ENCODE measurements around the gene EBF3.

The EBF3 gene

DNA sequence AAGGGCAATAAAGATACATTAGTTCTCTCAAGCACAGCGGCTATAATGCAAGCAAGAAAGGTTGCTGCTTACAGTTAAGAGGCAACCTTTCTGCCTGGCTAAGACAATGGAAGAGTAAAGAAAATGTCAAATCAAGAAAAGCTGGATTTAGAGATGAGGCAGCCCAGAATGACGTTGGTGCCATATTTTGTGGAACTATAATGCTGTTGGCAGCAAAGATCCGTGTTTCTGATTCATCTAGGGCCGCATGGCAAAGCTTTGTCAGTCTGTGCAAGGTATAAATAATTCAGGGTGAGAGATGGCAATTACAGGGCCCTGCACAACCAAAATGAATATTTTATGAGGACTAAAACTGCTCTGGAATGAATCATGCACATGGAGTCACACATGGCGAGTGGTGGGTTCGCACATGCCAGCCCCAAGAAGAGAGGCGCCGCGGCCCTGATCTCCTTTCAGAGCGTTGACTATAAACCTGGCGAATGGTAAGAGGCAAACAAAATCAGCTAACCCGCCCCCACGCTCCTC, 76.6 kb downstream of the EBF3 start:
- no peak for DNase-seq (ENCODE audit: low read depth in 1 of 2, low spot score in 1 of 2)
- in situ Hi-C loops (cut with HindIII; ENCODE audit: low pct_unique_long_range_greater_than_20kb, low sequenced_read_pairs) = no loop called here
- TF ChIP-seq JUND (IDR thresholded peaks at IDR 0.05; ENCODE audit: low read depth) = no peak

GRCh38 chr10:129886263-129886662, 77.8 kb downstream of the EBF3 start:
- no peak for TF ChIP-seq JUND (IDR thresholded peaks at IDR 0.05; ENCODE audit: low read depth)
- in situ Hi-C loops (cut with HindIII; ENCODE audit: low pct_unique_long_range_greater_than_20kb, low sequenced_read_pairs) = no loop called here
- DNase-seq (ENCODE audit: low read depth in 1 of 2, low spot score in 1 of 2) = no peak

GRCh38 chr10:129885526-129885925, 78.5 kb downstream of the EBF3 start:
- in situ Hi-C loops (cut with HindIII; ENCODE audit: low pct_unique_long_range_greater_than_20kb, low sequenced_read_pairs) = no loop called here
- TF ChIP-seq JUND (IDR thresholded peaks at IDR 0.05; ENCODE audit: low read depth) = no peak
- DNase-seq (ENCODE audit: low read depth in 1 of 2, low spot score in 1 of 2) = no peak

DNA sequence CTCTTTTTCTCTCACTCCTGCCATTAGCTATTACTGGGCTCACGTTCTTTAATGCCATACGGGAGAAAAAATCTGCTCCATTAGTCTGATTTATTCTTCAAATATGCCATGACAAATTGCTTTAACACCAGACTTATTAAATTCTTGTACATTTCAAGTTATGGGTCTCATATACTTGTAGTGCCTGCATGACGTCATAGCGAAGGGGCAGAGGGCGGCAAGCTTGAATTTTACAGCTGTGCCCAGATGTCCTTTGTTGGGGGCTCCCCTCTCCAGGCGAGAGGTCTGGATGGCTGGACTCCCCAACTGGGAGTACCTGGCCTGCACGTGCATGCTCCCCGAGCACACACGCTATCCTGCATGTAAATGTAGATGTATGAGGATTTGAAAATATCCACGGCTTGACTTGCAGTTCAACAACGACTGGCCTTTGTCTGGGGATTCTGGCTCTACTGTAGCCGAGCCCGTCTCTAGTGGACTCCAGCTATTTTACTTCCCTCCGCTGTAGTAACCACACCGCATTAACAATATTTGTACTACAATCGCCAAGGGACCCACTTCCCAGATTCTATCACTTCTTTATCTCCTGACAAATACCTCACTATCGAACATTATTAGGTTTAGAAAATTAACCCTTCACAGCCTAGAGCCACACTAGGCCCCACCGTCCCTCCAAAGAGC, 79.5 kb downstream of the EBF3 start:
- in situ Hi-C loops (cut with HindIII; ENCODE audit: low pct_unique_long_range_greater_than_20kb, low sequenced_read_pairs) = no loop called here
- no peak for DNase-seq (ENCODE audit: low read depth in 1 of 2, low spot score in 1 of 2)
- TF ChIP-seq JUND (IDR thresholded peaks at IDR 0.05; ENCODE audit: low read depth) = no peak

DNA sequence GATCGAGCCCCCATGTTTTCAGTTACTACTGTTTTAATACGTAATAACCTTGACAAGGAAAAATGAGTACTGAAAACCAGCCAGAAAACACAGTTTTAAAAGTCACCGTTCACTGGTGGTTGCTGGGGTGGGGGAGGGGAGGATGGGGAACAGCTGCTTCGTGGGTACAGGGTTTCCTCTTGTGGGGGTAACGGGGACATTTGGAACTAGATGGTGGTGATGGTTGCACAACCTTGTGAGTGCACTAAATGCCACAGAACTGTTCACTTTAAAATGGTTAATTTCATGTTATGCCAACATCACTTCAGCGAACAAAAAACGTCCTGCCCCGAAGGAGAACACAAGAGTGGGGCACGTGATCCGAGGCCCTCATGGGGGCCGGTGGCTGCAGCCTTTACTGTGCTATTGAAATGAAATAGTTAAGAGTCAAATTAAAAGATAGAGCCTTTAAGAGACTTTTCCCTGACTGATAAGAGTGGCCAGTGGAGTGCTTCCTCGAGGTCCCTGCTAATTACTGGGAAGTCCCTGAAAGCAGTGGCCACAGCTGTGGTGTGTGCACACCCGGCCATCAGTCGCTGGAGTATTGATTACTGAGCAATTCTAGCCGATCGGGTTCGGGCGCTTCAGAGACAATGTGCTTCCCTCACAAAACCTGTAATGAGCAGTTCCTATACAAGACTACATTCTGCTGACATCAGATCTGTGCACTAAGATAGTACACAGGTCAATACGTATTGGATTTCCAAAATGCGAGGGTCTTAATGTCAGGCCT, 80.3 kb downstream of the EBF3 start:
- in situ Hi-C loops (cut with HindIII; ENCODE audit: low pct_unique_long_range_greater_than_20kb, low sequenced_read_pairs) = no loop called here
- no peak for TF ChIP-seq JUND (IDR thresholded peaks at IDR 0.05; ENCODE audit: low read depth)
- no peak for DNase-seq (ENCODE audit: low read depth in 1 of 2, low spot score in 1 of 2)

- no peak for TF ChIP-seq JUND (IDR thresholded peaks at IDR 0.05; ENCODE audit: low read depth)
- DNase-seq (ENCODE audit: low read depth in 1 of 2, low spot score in 1 of 2) = no peak
- in situ Hi-C loops (cut with HindIII; ENCODE audit: low pct_unique_long_range_greater_than_20kb, low sequenced_read_pairs) = no loop called here
Measured at GRCh38 chr10:129883029-129883428, 81.0 kb downstream of the EBF3 start.

- in situ Hi-C loops (cut with HindIII; ENCODE audit: low pct_unique_long_range_greater_than_20kb, low sequenced_read_pairs) = no loop called here
- no peak for DNase-seq (ENCODE audit: low read depth in 1 of 2, low spot score in 1 of 2)
- no peak for TF ChIP-seq JUND (IDR thresholded peaks at IDR 0.05; ENCODE audit: low read depth)
Measured at GRCh38 chr10:129882291-129883010, 81.6 kb downstream of the EBF3 start.

GRCh38 chr10:129881641-129882040, 82.4 kb downstream of the EBF3 start:
- TF ChIP-seq JUND (IDR thresholded peaks at IDR 0.05; ENCODE audit: low read depth) = no peak
- DNase-seq (ENCODE audit: low read depth in 1 of 2, low spot score in 1 of 2) = no peak
- in situ Hi-C loops (cut with HindIII; ENCODE audit: low pct_unique_long_range_greater_than_20kb, low sequenced_read_pairs) = no loop called here

DNA sequence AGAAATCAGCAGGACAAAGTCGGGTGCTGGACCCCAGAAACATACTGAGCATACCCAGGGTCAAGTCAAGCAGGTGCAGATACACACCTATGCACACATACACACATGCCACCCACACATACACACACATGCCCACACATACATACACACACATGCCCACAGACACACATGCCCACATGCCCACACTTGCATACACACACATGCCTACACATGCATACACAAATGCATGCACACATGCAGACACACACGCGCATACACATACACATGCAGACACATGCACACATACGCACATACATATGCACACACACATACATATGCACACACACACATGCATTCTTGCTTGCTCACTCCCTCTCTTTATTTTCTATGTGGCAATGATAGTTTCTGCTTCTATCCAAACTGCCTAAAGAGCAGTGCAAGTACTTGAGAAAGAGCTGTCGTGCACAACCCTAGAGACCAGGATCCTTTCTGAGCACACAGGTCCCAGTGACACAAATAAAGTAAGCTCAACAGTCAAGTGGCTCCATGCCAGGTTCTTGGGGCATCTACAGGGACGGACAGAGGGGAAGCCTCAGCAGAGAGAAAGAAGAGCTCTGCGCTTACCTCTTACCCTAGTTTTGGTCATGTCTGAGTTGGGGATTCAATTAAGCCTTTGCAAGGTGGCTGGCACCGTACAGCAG, 83.7 kb downstream of the EBF3 start:
- TF ChIP-seq JUND (IDR thresholded peaks at IDR 0.05; ENCODE audit: low read depth) = no peak
- in situ Hi-C loops (cut with HindIII; ENCODE audit: low pct_unique_long_range_greater_than_20kb, low sequenced_read_pairs) = no loop called here
- DNase-seq (ENCODE audit: low read depth in 1 of 2, low spot score in 1 of 2) = peak in 1 of 2 experiments; percentile 3

DNA sequence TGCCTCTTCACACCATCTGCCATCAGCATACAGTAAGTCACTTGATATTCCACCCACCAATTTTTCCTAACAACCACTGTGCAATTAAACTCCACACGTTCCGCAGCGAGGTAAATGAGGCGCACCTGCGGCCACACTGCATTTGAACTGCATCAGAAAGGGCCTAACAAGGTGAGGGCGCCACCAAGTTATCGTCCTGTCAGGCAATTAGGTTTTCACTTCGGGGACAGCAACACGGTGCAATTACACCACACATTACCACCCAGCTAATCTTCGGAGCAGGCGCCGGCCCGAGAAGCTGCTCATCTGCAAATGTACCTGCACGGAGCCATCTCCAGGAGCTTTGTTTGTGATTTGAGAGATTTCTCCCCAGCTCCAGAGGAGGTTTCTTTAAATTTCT, 84.4 kb downstream of the EBF3 start:
- in situ Hi-C loops (cut with HindIII; ENCODE audit: low pct_unique_long_range_greater_than_20kb, low sequenced_read_pairs) = no loop called here
- no peak for TF ChIP-seq JUND (IDR thresholded peaks at IDR 0.05; ENCODE audit: low read depth)
- no peak for DNase-seq (ENCODE audit: low read depth in 1 of 2, low spot score in 1 of 2)

DNA sequence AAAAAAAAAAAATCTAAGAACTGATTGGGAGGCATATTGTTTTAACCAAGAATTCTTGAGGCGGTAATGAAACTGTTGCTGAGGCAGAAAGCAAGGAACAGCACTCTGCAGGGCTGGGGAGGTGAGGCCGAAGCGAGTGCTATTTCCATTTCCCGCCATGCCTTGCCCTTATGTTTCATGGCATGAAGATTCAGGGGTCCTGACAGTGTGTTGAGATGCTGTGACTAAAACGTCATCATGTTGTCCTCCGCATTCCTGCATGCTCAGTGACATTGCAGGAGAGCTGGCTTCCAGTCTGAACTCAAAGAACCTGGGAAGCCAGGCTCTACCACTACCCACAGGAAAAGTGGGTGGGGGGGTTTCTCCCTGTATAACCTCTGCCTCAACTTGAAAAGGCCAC, 85.2 kb downstream of the EBF3 start:
- in situ Hi-C loops (cut with HindIII; ENCODE audit: low pct_unique_long_range_greater_than_20kb, low sequenced_read_pairs) = no loop called here
- no peak for DNase-seq (ENCODE audit: low read depth in 1 of 2, low spot score in 1 of 2)
- TF ChIP-seq JUND (IDR thresholded peaks at IDR 0.05; ENCODE audit: low read depth) = no peak

GRCh38 chr10:129877773-129878371, 86.2 kb downstream of the EBF3 start:
- no peak for TF ChIP-seq JUND (IDR thresholded peaks at IDR 0.05; ENCODE audit: low read depth)
- peak in 1 of 2 experiments; percentile 42 for DNase-seq (ENCODE audit: low read depth in 1 of 2, low spot score in 1 of 2)

More at GRCh38 chr10:129877773-129878371, 86.2 kb downstream of the EBF3 start:
- in situ Hi-C loops (cut with HindIII; ENCODE audit: low pct_unique_long_range_greater_than_20kb, low sequenced_read_pairs) = no loop called here
